ENCODE data around the gene NLRP13.

Gene NLRP13

DNA sequence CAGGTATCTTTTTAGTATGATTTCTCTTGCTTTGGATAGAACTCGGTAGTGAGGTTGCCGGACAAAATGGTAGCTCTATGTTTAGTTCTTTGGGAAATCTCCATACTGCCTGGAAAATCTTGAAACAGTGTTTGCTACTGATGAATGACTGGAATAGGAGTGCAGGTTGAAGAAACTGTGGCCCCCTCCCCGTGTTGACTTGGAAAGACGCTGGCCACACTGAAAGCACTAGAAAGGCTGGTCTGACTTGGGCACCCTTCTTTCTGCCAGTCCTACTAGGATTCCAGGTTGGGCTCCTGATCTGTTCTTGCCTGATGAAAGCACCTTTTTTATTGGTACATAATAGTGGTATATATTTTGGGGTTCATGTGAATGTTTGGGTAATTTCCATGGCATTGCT lies 49.5 kb downstream of the NLRP13 start:
- no peak overlapping the region for H3K14ac ChIP-seq (ENCODE audit: low read length)
- H3K9ac ChIP-seq (ENCODE audit: low read length) = no peak overlapping the region
- no peak overlapping the region for H2BK12ac ChIP-seq (ENCODE audit: low read length)
- no peak for DNase-seq
- H4K8ac ChIP-seq (ENCODE audit: low read depth, low read length) = no peak overlapping the region
- no peak overlapping the region for H2AK5ac ChIP-seq (ENCODE audit: low read length)
- H4K12ac ChIP-seq (ENCODE audit: low read depth, low read length) = no peak overlapping the region
- H3K79me1 ChIP-seq (ENCODE audit: low read length) = no peaks in the 10 kb centered on the region
- H2BK120ac ChIP-seq (ENCODE audit: insufficient read depth, low read length, poor library complexity) = no peak overlapping the region
- H3K4me3 ChIP-seq (ENCODE audit: low read depth, low read length) = no peak overlapping the region
- H3K23ac ChIP-seq (ENCODE audit: low read length) = no peak overlapping the region
- H3K36me3 ChIP-seq (ENCODE audit: control insufficient read depth in 1 of 2, insufficient read depth in 2 of 2, low read length in 2 of 2) = no peaks in the 10 kb centered on the region
- H3K9me3 ChIP-seq (ENCODE audit: insufficient read depth, low read depth, low read length) = peaks cover 25% of the 10 kb centered on the region
- no peaks in the 10 kb centered on the region for H3K79me2 ChIP-seq (ENCODE audit: control insufficient read depth, insufficient read depth, low read length, poor library complexity)
- no peak overlapping the region for H4K91ac ChIP-seq (ENCODE audit: low read depth, low read length)
- no peak overlapping the region for H3K27ac ChIP-seq (ENCODE audit: low read depth, low read length)
- WGBS (ENCODE audit: extremely low coverage, insufficient coverage, insufficient read length) = no CpG with 5 or more reads among the region's 4 CpGs
- no peaks in the 10 kb centered on the region for H3K4me1 ChIP-seq (ENCODE audit: control insufficient read depth in 1 of 2, insufficient read depth in 2 of 2, low read length in 2 of 2)
- no peak overlapping the region for H3K4ac ChIP-seq (ENCODE audit: low read depth, low read length)
- no peaks in the 10 kb centered on the region for H3K27me3 ChIP-seq (ENCODE audit: insufficient read depth, low read length)
- H3K4me2 ChIP-seq (ENCODE audit: low read length) = no peak overlapping the region
- no peak overlapping the region for H2AFZ ChIP-seq (ENCODE audit: insufficient read depth, low read length, poor library complexity)
- no peak overlapping the region for H3K18ac ChIP-seq (ENCODE audit: low read length)
- H2BK5ac ChIP-seq (ENCODE audit: low read depth, low read length, poor library complexity) = no peak overlapping the region

DNA sequence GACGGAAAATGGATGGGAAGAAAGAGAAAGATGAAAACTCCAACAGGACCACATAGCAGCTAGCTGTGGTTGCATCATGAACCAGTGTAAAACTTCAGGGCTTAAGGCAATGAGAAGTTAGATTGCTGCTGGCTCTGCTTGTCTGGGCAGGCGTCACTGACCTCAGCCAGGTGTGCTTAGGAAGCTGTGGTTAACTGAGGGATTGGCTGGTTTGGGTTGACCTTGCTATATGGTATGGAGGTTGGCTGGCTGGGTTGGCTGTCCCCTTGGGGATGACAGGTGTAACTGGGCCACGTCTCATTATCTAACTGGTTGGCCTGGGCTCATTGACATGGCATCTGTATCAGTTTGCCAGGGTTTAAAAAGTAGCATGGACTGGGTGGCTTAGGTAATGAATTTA lies 54.9 kb downstream of the NLRP13 start:
- H3K4me1 ChIP-seq (ENCODE audit: control insufficient read depth in 1 of 2, insufficient read depth in 2 of 2, low read length in 2 of 2) = no peaks in the 10 kb centered on the region
- H2BK120ac ChIP-seq (ENCODE audit: insufficient read depth, low read length, poor library complexity) = no peak overlapping the region
- H3K9me3 ChIP-seq (ENCODE audit: insufficient read depth, low read depth, low read length) = peaks cover 22% of the 10 kb centered on the region
- no peak overlapping the region for H4K91ac ChIP-seq (ENCODE audit: low read depth, low read length)
- H3K9ac ChIP-seq (ENCODE audit: low read length) = no peak overlapping the region
- H4K12ac ChIP-seq (ENCODE audit: low read depth, low read length) = no peak overlapping the region
- no peak overlapping the region for H2BK12ac ChIP-seq (ENCODE audit: low read length)
- H3K27ac ChIP-seq (ENCODE audit: low read depth, low read length) = no peak overlapping the region
- H2AK5ac ChIP-seq (ENCODE audit: low read length) = no peak overlapping the region
- no peak overlapping the region for H3K4me2 ChIP-seq (ENCODE audit: low read length)
- no peak overlapping the region for H3K14ac ChIP-seq (ENCODE audit: low read length)
- DNase-seq = peak in 1 of 2 donors; percentile 51
- H2BK5ac ChIP-seq (ENCODE audit: low read depth, low read length, poor library complexity) = no peak overlapping the region
- H3K36me3 ChIP-seq (ENCODE audit: control insufficient read depth in 1 of 2, insufficient read depth in 2 of 2, low read length in 2 of 2) = no peaks in the 10 kb centered on the region
- no peak overlapping the region for H3K4me3 ChIP-seq (ENCODE audit: low read depth, low read length)
- no peaks in the 10 kb centered on the region for H3K79me1 ChIP-seq (ENCODE audit: low read length)
- no peak overlapping the region for H3K23ac ChIP-seq (ENCODE audit: low read length)
- no peaks in the 10 kb centered on the region for H3K79me2 ChIP-seq (ENCODE audit: control insufficient read depth, insufficient read depth, low read length, poor library complexity)
- no peak overlapping the region for H3K18ac ChIP-seq (ENCODE audit: low read length)
- H3K4ac ChIP-seq (ENCODE audit: low read depth, low read length) = no peak overlapping the region
- WGBS (ENCODE audit: extremely low coverage, insufficient coverage, insufficient read length) = no CpG with 5 or more reads among the region's 3 CpGs
- no peak overlapping the region for H2AFZ ChIP-seq (ENCODE audit: insufficient read depth, low read length, poor library complexity)
- no peak overlapping the region for H4K8ac ChIP-seq (ENCODE audit: low read depth, low read length)
- H3K27me3 ChIP-seq (ENCODE audit: insufficient read depth, low read length) = no peaks in the 10 kb centered on the region

DNA sequence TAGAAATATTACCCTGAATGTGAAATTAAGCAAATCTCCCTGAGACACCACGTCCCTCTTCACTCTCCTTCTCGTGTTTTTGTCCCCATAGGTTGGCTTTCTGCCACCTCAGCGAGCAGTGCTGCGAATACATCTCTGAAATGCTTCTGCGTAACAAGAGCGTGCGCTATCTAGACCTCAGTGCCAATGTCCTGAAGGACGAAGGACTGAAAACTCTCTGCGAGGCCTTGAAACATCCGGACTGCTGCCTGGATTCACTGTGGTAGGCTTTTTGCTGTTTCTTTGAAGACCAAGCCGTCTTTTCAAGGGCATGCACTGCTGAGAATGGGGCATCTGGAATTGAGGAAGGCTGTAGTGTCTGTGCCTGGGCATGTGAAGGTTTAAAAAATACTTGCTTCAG lies 61.4 kb downstream of the NLRP13 start:
- Histone ChIP-seq H3K79me2 (ENCODE audit: control insufficient read depth, insufficient read depth, low read length, poor library complexity) (no peaks in the 10 kb centered on the region), H3K27me3 (ENCODE audit: insufficient read depth, low read length) (no peaks in the 10 kb centered on the region), H2BK120ac (ENCODE audit: insufficient read depth, low read length, poor library complexity) (no peak overlapping the region), H3K9ac (ENCODE audit: low read length) (no peak overlapping the region), H4K12ac (ENCODE audit: low read depth, low read length) (no peak overlapping the region), H2BK12ac (ENCODE audit: low read length) (no peak overlapping the region), H2BK5ac (ENCODE audit: low read depth, low read length, poor library complexity) (no peak overlapping the region), H2AK5ac (ENCODE audit: low read length) (no peak overlapping the region), H3K27ac (ENCODE audit: low read depth, low read length) (no peak overlapping the region), H3K4me2 (ENCODE audit: low read length) (no peak overlapping the region), H3K4me3 (ENCODE audit: low read depth, low read length) (no peak overlapping the region), H4K91ac (ENCODE audit: low read depth, low read length) (no peak overlapping the region), H3K14ac (ENCODE audit: low read length) (no peak overlapping the region), H4K8ac (ENCODE audit: low read depth, low read length) (no peak overlapping the region), H2AFZ (ENCODE audit: insufficient read depth, low read length, poor library complexity) (no peak overlapping the region), H3K18ac (ENCODE audit: low read length) (no peak overlapping the region), H3K4me1 (ENCODE audit: control insufficient read depth in 1 of 2, insufficient read depth in 2 of 2, low read length in 2 of 2) (no peaks in the 10 kb centered on the region), H3K4ac (ENCODE audit: low read depth, low read length) (no peak overlapping the region), H3K36me3 (ENCODE audit: control insufficient read depth in 1 of 2, insufficient read depth in 2 of 2, low read length in 2 of 2) (no peaks in the 10 kb centered on the region), H3K9me3 (ENCODE audit: insufficient read depth, low read depth, low read length) (peaks cover 21% of the 10 kb centered on the region), H3K79me1 (ENCODE audit: low read length) (no peaks in the 10 kb centered on the region), H3K23ac (ENCODE audit: low read length) (no peak overlapping the region)
- no CpG with 5 or more reads among the region's 11 CpGs for WGBS (ENCODE audit: extremely low coverage, insufficient coverage, insufficient read length)
- no peak for DNase-seq

DNA sequence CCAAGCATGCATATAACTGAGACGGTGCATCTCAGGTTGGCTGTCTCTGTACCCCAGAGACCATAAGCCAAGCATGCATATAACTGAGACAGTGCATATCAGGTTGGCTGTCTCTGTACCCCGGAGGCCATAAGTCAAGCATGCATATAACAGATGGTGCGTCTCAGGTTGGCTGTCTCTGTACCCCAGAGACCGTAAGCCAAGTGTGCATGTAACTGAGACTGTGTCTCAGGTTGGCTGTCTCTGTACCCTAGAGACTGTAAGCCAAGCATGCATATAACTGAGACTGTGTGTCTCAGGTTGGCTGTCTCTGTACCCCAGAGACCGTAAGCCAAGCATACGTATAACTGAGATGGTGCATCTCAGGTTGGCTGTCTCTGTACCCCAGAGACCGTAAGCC lies 65.0 kb downstream of the NLRP13 start:
- Histone ChIP-seq H3K79me1 (ENCODE audit: low read length) (no peaks in the 10 kb centered on the region), H3K23ac (ENCODE audit: low read length) (no peak overlapping the region), H3K79me2 (ENCODE audit: control insufficient read depth, insufficient read depth, low read length, poor library complexity) (no peaks in the 10 kb centered on the region), H3K27me3 (ENCODE audit: insufficient read depth, low read length) (peaks cover 2% of the 10 kb centered on the region), H2BK12ac (ENCODE audit: low read length) (no peak overlapping the region), H3K9me3 (ENCODE audit: insufficient read depth, low read depth, low read length) (peaks cover 25% of the 10 kb centered on the region), H3K4me2 (ENCODE audit: low read length) (no peak overlapping the region), H3K18ac (ENCODE audit: low read length) (no peak overlapping the region), H3K4me3 (ENCODE audit: low read depth, low read length) (peak overlapping the region; percentile 41), H3K27ac (ENCODE audit: low read depth, low read length) (no peak overlapping the region), H4K91ac (ENCODE audit: low read depth, low read length) (no peak overlapping the region), H3K14ac (ENCODE audit: low read length) (no peak overlapping the region), H2BK5ac (ENCODE audit: low read depth, low read length, poor library complexity) (no peak overlapping the region), H3K4me1 (ENCODE audit: control insufficient read depth in 1 of 2, insufficient read depth in 2 of 2, low read length in 2 of 2) (no peaks in the 10 kb centered on the region), H4K12ac (ENCODE audit: low read depth, low read length) (no peak overlapping the region), H4K8ac (ENCODE audit: low read depth, low read length) (no peak overlapping the region), H3K4ac (ENCODE audit: low read depth, low read length) (no peak overlapping the region), H3K36me3 (ENCODE audit: control insufficient read depth in 1 of 2, insufficient read depth in 2 of 2, low read length in 2 of 2) (no peaks in the 10 kb centered on the region), H2AFZ (ENCODE audit: insufficient read depth, low read length, poor library complexity) (no peak overlapping the region), H2AK5ac (ENCODE audit: low read length) (no peak overlapping the region), H2BK120ac (ENCODE audit: insufficient read depth, low read length, poor library complexity) (no peak overlapping the region), H3K9ac (ENCODE audit: low read length) (no peak overlapping the region)
- WGBS (ENCODE audit: extremely low coverage, insufficient coverage, insufficient read length) = no CpG with 5 or more reads among the region's 7 CpGs
- DNase-seq = no peak
